HL-60 (cell line): ENCODE data around the gene DGCR8.

Experiments used
- DNase-seq, 2 experiments: peaks; one replicate each; pipeline ENCODE4 v3.0.0-alpha.2; 2010 to 2020; ENCODE audit warnings: low read depth in 1 of 2, low spot score in 1 of 2
- H3K27ac ChIP-seq: fragments of 250-450 bp; sonication (Bioruptor Pico); replicated peaks from 2 replicates; pipeline ENCODE4 v1.5.1; 2020; ENCODE audit warnings: mild to moderate bottlenecking, moderate library complexity
- H3K27me3 ChIP-seq: fragments of 250-450 bp; sonication (Bioruptor Pico); 2 replicates; pipeline ENCODE4 v1.5.1; 2021; ENCODE audit warnings: mild to moderate bottlenecking, moderate library complexity; ENCODE audit not compliant: insufficient read depth, poor library complexity, severe bottlenecking
- H3K4me3 ChIP-seq: replicated peaks from 2 replicates; pipeline ENCODE4 v1.5.1; 2011; ENCODE audit warnings: mild to moderate bottlenecking, control low read depth, low read length; ENCODE audit not compliant: insufficient read depth
- CTCF ChIP-seq: IDR thresholded peaks from one replicate; pipeline ENCODE4 v1.5.1; 2011; ENCODE audit warnings: low read length, control low read depth, inconsistent platforms; ENCODE audit not compliant: insufficient read depth
- GABPA ChIP-seq: IDR thresholded peaks from 2 replicates; pipeline ENCODE4 v1.6.1; 2012; ENCODE audit warnings: low read depth
- POLR2AphosphoS5 ChIP-seq: IDR thresholded peaks from 2 replicates; pipeline ENCODE4 v1.6.1; 2012; ENCODE audit warnings: low read depth
- REST ChIP-seq: IDR thresholded peaks from 2 replicates; pipeline ENCODE4 v1.6.1; 2012; ENCODE audit warnings: low read depth; ENCODE audit not compliant: insufficient replicate concordance
- SPI1 ChIP-seq: IDR thresholded peaks from 2 replicates; pipeline ENCODE4 v1.6.1; 2012; ENCODE audit warnings: low read depth, mild to moderate bottlenecking, borderline replicate concordance

DGCR8 gene

GRCh38 chr22:20138868-20139267 is 58.8 kb downstream of the DGCR8 start:
- no peak overlapping the region for H3K27ac ChIP-seq
- no peak overlapping the region for H3K4me3 ChIP-seq
- no peaks in the 10 kb centered on the region for H3K27me3 ChIP-seq
- TF ChIP-seq GABPA (no peak), POLR2AphosphoS5 (no peak), CTCF (no peak), REST (no peak), SPI1 (no peak)
- DNase-seq = no peak

GRCh38 chr22:20139391-20140106 is 59.5 kb downstream of the DGCR8 start:
- Histone ChIP-seq H3K27ac (no peak overlapping the region), H3K27me3 (no peaks in the 10 kb centered on the region), H3K4me3 (no peak overlapping the region)
- no peak for TF ChIP-seq POLR2AphosphoS5
- no peak for TF ChIP-seq SPI1
- TF ChIP-seq CTCF = no peak
- no peak for TF ChIP-seq REST
- TF ChIP-seq GABPA = no peak
- DNase-seq = no peak

- no peak for TF ChIP-seq CTCF
- no peak for TF ChIP-seq REST
- no peak for TF ChIP-seq SPI1
- Histone ChIP-seq H3K27ac (no peak overlapping the region), H3K27me3 (no peaks in the 10 kb centered on the region), H3K4me3 (no peak overlapping the region)
- DNase-seq = no peak
These were observed 60.0 kb downstream of the DGCR8 start for GRCh38 chr22:20140107-20140445.
